ENCODE data around the gene TIMP3. TPM values are rescaled to one million over a fixed set of nuclear protein-coding genes. Genes with fewer than 3 reads are reported as not detected.

TIMP3 gene
- total and polyA plus RNA-seq, 2 of the 4 experiments (the other 2 are of a cell fraction), result 98.8 to 179 TPM

DNA sequence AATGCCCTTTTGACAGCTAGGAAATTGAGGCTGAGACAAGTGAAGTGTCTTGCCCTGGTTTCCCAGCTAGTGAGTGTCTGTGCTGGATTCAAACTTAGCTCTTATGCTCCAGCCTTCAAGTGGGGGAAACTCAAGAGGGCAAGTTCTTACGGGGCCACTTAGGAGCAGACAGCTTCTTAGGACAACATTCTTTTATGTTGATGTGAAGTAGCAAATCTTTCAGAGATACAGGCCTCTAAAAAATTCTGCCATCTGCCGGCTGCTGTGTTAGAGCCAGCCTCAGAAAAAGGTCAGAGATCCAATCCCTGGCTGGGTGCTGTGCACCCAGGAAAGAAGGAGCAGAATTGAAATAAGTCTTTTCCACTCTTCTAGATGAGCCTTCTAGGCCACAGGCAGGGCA lies 26.6 kb downstream of the TIMP3 start:
- Histone ChIP-seq H3K23ac (ENCODE audit: low read depth, low read length) (no peak overlapping the region), H3K18ac (ENCODE audit: low read depth, low read length) (no peak overlapping the region), H3K9ac (ENCODE audit: low read depth, low read length) (no peak overlapping the region), H4K20me1 (ENCODE audit: insufficient read depth, low read length) (peaks cover 94% of the 10 kb centered on the region), H3K14ac (replicated peaks; ENCODE audit: low read depth, low read length) (no peak overlapping the region), H3K9me3 (ENCODE audit: control insufficient read depth, insufficient read depth, low read length) (no peaks in the 10 kb centered on the region), H2BK20ac (ENCODE audit: low read depth, low read length) (no peak overlapping the region), H3K79me1 (ENCODE audit: low read depth in 1 of 2, low read length in 2 of 2) (peaks cover 34 to 82% of the 10 kb centered on the region in 2 experiments), H2BK120ac (ENCODE audit: low read depth, low read length) (no peak overlapping the region), H2AFZ (replicated peaks; ENCODE audit: low read length, poor library complexity) (no peak overlapping the region), H3K27me3 (ENCODE audit: control insufficient read depth, insufficient read depth, low read length) (no peaks in the 10 kb centered on the region), H4K5ac (ENCODE audit: low read depth, low read length) (no peak overlapping the region), H4K91ac (ENCODE audit: insufficient read depth, low read depth, low read length) (no peak overlapping the region), H3K4ac (ENCODE audit: low read depth, low read length) (no peak overlapping the region), H2BK5ac (ENCODE audit: low read depth, low read length, poor library complexity, severe bottlenecking) (no peak overlapping the region), H3K36me3 (ENCODE audit: control insufficient read depth, insufficient read depth, low read length) (peaks cover 59% of the 10 kb centered on the region), H2AK9ac (replicated peaks; ENCODE audit: low read depth, low read length, poor library complexity) (no peak overlapping the region), H3K4me3 (ENCODE audit: insufficient read depth, low read depth, low read length) (no peak overlapping the region), H4K8ac (ENCODE audit: low read depth in 2 of 2, low read length in 2 of 2) (no peak overlapping the region), H3K4me2 (ENCODE audit: low read depth, low read length) (no peak overlapping the region), H3K27ac (ENCODE audit: insufficient read depth, low read length) (no peak overlapping the region), H3K56ac (ENCODE audit: extremely low read depth, insufficient read depth, low read length) (no peak overlapping the region), H3K9me1 (ENCODE audit: insufficient read depth, low read length) (peaks cover 21% of the 10 kb centered on the region; the same call in 1 of the 2 replicates), H2BK15ac (ENCODE audit: low read depth, low read length) (no peak overlapping the region), H2AK5ac (ENCODE audit: low read depth, low read length) (no peak overlapping the region), H3K4me1 (ENCODE audit: control insufficient read depth, insufficient read depth, low read length) (no peaks in the 10 kb centered on the region; the same call in 1 of the 2 replicates)
- TSS peak; percentile 2 for BruUV-seq (replicated peaks)
- ChIA-PET CTCF (no interaction called here), POLR2A (ENCODE audit: unreplicated experiment) (interaction anchor here (0.6 kb wide), 1 partner anchor 15 kb away, joined by 3 read pairs; no protein-coding TSS in a partner anchor)
- in situ Hi-C loops (cut with MboI; ENCODE audit: low sequenced_read_pairs), result loop anchor here (10.0 kb wide), 1 partner anchor 433 kb away; no protein-coding TSS in a partner anchor
- no peak for DNase-seq
- WGBS, 2 experiments (ENCODE audit: extremely low coverage in 2 of 2, insufficient read length in 1 of 2), result no CpG with 5 or more reads among the region's 2 CpGs
- 0 out of 2 replicates have a peak, but pooled peaks have one; percentile 5 for ATAC-seq (ENCODE audit: low read depth)
- intact Hi-C loops (cut with micrococcal nuclease), result loop anchor here (10.0 kb wide), 1 partner anchor 57 kb away; no protein-coding TSS in a partner anchor
- dilution Hi-C loops (cut with HindIII; ENCODE audit: low sequenced_read_pairs, unreplicated experiment), result no loop called here
- TF ChIP-seq SMC3 (IDR thresholded peaks at IDR 0.05; ENCODE audit: low read depth, low read length), result peak; percentile 33; the same call in 1 of the 2 replicates
- TF ChIP-seq CTCF (conservative IDR thresholded peaks at IDR 0.05; ENCODE audit: low read depth, low read length), result peak; percentile 22
- no peak for TF ChIP-seq NFE2L2 (IDR thresholded peaks at IDR 0.05; ENCODE audit: low read depth, low read length)
- TF ChIP-seq, protein P1, sequence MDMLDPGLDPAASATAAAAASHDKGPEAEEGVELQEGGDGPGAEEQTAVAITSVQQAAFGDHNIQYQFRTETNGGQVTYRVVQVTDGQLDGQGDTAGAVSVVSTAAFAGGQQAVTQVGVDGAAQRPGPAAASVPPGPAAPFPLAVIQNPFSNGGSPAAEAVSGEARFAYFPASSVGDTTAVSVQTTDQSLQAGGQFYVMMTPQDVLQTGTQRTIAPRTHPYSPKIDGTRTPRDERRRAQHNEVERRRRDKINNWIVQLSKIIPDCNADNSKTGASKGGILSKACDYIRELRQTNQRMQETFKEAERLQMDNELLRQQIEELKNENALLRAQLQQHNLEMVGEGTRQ (IDR thresholded peaks at IDR 0.05; ENCODE audit: low read depth, low read length), result no peak
- TF ChIP-seq RAD21 (IDR thresholded peaks at IDR 0.05; ENCODE audit: low read length), result no peak

Measured in IMR-90 (cell line).